HEK293T (cell line): Measurements from ENCODE around the gene CD99.

Source experiments
- BHLHE40 ChIP-seq: fragments of 450-650 bp; IDR thresholded peaks from 2 replicates; pipeline ENCODE4 v1.6.1; 2016; ENCODE audit warnings: mild to moderate bottlenecking, moderate library complexity, borderline replicate concordance
- ELF4 ChIP-seq: fragments of 450-650 bp; IDR thresholded peaks from 2 replicates; pipeline ENCODE4 v1.6.1; 2017; ENCODE audit warnings: antibody characterized with exemption
- FOXA1 ChIP-seq: fragments of 450-650 bp; IDR thresholded peaks from 2 replicates; pipeline ENCODE4 v1.6.1; 2016; ENCODE audit warnings: mild to moderate bottlenecking
- FOXK2 ChIP-seq: fragments of 450-650 bp; IDR thresholded peaks from 2 replicates; pipeline ENCODE4 v1.6.1; 2016; ENCODE audit warnings: mild to moderate bottlenecking
- FOXM1 ChIP-seq: fragments of 450-650 bp; IDR thresholded peaks from 2 replicates; pipeline ENCODE4 v1.6.1; 2017; ENCODE audit warnings: mild to moderate bottlenecking, borderline replicate concordance
- HDGF ChIP-seq: fragments of 450-650 bp; IDR thresholded peaks from 2 replicates; pipeline ENCODE4 v1.6.1; 2017; ENCODE audit warnings: antibody characterized with exemption, borderline replicate concordance
- L3MBTL2 ChIP-seq: fragments of 450-650 bp; conservative IDR thresholded peaks from 2 replicates; pipeline ENCODE4 v1.6.1; 2016; ENCODE audit warnings: mild to moderate bottlenecking
- LEF1 ChIP-seq: fragments of 450-650 bp; IDR thresholded peaks from 2 replicates; pipeline ENCODE4 v1.6.1; 2017; ENCODE audit warnings: mild to moderate bottlenecking, borderline replicate concordance
- NFRKB ChIP-seq: fragments of 450-650 bp; IDR thresholded peaks from 2 replicates; pipeline ENCODE4 v1.6.1; 2016; ENCODE audit warnings: mild to moderate bottlenecking, moderate library complexity
- PKNOX1 ChIP-seq: fragments of 450-650 bp; IDR thresholded peaks from 2 replicates; pipeline ENCODE4 v1.6.1; 2016
- SP1 ChIP-seq: fragments of 450-650 bp; IDR thresholded peaks from 2 replicates; pipeline ENCODE4 v1.6.1; 2017
- SUZ12 ChIP-seq: fragments of 450-650 bp; IDR thresholded peaks from 2 replicates; pipeline ENCODE4 v1.6.1; 2016; ENCODE audit warnings: mild to moderate bottlenecking
- TARDBP ChIP-seq: fragments of 450-650 bp; IDR thresholded peaks from 2 replicates; pipeline ENCODE4 v1.6.1; 2016
- ZNF384 ChIP-seq: fragments of 450-650 bp; IDR thresholded peaks from 2 replicates; pipeline ENCODE4 v1.6.1; 2016

GRCh38 chrX:2709556-2709955, 18.5 kb downstream of the CD99 start:
- TF ChIP-seq FOXK2, result no peak
- no peak for TF ChIP-seq TARDBP
- TF ChIP-seq FOXM1, result no peak
- TF ChIP-seq ELF4, result no peak
- no peak for TF ChIP-seq LEF1
- no peak for TF ChIP-seq SUZ12
- no peak for TF ChIP-seq BHLHE40
- no peak for TF ChIP-seq PKNOX1
- TF ChIP-seq SP1, result no peak
- no peak for TF ChIP-seq ZNF384
- no peak for TF ChIP-seq NFRKB
- no peak for TF ChIP-seq L3MBTL2
- TF ChIP-seq HDGF, result no peak
- TF ChIP-seq FOXA1, result no peak
